ENCODE measurements around the gene USO1.

DNA sequence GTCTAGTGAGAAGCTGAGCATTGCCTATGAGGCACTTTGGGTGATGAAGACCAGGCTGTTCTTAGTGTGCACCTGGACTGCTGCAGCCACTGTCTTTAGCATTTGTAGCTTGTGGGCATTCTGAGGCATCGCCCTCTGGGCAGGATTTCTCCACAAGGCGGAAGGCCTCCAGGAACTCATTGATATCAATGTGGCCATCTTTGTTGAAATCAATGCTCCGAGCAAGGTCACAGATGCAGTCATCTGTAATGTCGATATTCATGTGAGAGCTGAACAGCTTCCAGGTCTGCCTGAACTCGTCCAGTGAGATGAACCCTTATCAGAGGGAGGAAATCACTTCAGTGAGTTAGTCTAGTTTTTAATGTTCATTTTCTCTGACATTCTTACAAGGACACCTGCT lies 136.2 kb downstream of the USO1 start:
- TF ChIP-seq, protein P1, sequence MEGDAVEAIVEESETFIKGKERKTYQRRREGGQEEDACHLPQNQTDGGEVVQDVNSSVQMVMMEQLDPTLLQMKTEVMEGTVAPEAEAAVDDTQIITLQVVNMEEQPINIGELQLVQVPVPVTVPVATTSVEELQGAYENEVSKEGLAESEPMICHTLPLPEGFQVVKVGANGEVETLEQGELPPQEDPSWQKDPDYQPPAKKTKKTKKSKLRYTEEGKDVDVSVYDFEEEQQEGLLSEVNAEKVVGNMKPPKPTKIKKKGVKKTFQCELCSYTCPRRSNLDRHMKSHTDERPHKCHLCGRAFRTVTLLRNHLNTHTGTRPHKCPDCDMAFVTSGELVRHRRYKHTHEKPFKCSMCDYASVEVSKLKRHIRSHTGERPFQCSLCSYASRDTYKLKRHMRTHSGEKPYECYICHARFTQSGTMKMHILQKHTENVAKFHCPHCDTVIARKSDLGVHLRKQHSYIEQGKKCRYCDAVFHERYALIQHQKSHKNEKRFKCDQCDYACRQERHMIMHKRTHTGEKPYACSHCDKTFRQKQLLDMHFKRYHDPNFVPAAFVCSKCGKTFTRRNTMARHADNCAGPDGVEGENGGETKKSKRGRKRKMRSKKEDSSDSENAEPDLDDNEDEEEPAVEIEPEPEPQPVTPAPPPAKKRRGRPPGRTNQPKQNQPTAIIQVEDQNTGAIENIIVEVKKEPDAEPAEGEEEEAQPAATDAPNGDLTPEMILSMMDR (conservative IDR thresholded peaks at IDR 0.05; ENCODE audit: low read depth in 2 of 2): no peak
- no peak for TF ChIP-seq JUNB (IDR thresholded peaks at IDR 0.05; ENCODE audit: unreplicated experiment)
- TF ChIP-seq NANOG (IDR thresholded peaks at IDR 0.05; ENCODE audit: borderline replicate concordance): no peak
- TF ChIP-seq EZH2phosphoT487 (IDR thresholded peaks at IDR 0.05; ENCODE audit: unreplicated experiment): no peak
- no peak for TF ChIP-seq CREB1 (CRISPR knock-in tag; IDR thresholded peaks at IDR 0.05; ENCODE audit: low read depth)
- TF ChIP-seq EZH2 (IDR thresholded peaks at IDR 0.05; ENCODE audit: low read depth, unreplicated experiment): no peak
- no peak for TF ChIP-seq ZNF331 (CRISPR knock-in tag; IDR thresholded peaks at IDR 0.05; ENCODE audit: low read depth)
- TF ChIP-seq POLR2AphosphoS5 (IDR thresholded peaks at IDR 0.05; ENCODE audit: low read depth): no peak
- TF ChIP-seq, protein P2, sequence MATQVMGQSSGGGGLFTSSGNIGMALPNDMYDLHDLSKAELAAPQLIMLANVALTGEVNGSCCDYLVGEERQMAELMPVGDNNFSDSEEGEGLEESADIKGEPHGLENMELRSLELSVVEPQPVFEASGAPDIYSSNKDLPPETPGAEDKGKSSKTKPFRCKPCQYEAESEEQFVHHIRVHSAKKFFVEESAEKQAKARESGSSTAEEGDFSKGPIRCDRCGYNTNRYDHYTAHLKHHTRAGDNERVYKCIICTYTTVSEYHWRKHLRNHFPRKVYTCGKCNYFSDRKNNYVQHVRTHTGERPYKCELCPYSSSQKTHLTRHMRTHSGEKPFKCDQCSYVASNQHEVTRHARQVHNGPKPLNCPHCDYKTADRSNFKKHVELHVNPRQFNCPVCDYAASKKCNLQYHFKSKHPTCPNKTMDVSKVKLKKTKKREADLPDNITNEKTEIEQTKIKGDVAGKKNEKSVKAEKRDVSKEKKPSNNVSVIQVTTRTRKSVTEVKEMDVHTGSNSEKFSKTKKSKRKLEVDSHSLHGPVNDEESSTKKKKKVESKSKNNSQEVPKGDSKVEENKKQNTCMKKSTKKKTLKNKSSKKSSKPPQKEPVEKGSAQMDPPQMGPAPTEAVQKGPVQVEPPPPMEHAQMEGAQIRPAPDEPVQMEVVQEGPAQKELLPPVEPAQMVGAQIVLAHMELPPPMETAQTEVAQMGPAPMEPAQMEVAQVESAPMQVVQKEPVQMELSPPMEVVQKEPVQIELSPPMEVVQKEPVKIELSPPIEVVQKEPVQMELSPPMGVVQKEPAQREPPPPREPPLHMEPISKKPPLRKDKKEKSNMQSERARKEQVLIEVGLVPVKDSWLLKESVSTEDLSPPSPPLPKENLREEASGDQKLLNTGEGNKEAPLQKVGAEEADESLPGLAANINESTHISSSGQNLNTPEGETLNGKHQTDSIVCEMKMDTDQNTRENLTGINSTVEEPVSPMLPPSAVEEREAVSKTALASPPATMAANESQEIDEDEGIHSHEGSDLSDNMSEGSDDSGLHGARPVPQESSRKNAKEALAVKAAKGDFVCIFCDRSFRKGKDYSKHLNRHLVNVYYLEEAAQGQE (IDR thresholded peaks at IDR 0.05; ENCODE audit: unreplicated experiment): no peak
- TF ChIP-seq STAT1 (IDR thresholded peaks at IDR 0.05; ENCODE audit: unreplicated experiment): no peak
- no peak for TF ChIP-seq ZNF114 (CRISPR knock-in tag; IDR thresholded peaks at IDR 0.05)
- TF ChIP-seq, protein P3, sequence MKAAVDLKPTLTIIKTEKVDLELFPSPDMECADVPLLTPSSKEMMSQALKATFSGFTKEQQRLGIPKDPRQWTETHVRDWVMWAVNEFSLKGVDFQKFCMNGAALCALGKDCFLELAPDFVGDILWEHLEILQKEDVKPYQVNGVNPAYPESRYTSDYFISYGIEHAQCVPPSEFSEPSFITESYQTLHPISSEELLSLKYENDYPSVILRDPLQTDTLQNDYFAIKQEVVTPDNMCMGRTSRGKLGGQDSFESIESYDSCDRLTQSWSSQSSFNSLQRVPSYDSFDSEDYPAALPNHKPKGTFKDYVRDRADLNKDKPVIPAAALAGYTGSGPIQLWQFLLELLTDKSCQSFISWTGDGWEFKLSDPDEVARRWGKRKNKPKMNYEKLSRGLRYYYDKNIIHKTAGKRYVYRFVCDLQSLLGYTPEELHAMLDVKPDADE (IDR thresholded peaks at IDR 0.05): no peak
- TF ChIP-seq, protein P4, sequence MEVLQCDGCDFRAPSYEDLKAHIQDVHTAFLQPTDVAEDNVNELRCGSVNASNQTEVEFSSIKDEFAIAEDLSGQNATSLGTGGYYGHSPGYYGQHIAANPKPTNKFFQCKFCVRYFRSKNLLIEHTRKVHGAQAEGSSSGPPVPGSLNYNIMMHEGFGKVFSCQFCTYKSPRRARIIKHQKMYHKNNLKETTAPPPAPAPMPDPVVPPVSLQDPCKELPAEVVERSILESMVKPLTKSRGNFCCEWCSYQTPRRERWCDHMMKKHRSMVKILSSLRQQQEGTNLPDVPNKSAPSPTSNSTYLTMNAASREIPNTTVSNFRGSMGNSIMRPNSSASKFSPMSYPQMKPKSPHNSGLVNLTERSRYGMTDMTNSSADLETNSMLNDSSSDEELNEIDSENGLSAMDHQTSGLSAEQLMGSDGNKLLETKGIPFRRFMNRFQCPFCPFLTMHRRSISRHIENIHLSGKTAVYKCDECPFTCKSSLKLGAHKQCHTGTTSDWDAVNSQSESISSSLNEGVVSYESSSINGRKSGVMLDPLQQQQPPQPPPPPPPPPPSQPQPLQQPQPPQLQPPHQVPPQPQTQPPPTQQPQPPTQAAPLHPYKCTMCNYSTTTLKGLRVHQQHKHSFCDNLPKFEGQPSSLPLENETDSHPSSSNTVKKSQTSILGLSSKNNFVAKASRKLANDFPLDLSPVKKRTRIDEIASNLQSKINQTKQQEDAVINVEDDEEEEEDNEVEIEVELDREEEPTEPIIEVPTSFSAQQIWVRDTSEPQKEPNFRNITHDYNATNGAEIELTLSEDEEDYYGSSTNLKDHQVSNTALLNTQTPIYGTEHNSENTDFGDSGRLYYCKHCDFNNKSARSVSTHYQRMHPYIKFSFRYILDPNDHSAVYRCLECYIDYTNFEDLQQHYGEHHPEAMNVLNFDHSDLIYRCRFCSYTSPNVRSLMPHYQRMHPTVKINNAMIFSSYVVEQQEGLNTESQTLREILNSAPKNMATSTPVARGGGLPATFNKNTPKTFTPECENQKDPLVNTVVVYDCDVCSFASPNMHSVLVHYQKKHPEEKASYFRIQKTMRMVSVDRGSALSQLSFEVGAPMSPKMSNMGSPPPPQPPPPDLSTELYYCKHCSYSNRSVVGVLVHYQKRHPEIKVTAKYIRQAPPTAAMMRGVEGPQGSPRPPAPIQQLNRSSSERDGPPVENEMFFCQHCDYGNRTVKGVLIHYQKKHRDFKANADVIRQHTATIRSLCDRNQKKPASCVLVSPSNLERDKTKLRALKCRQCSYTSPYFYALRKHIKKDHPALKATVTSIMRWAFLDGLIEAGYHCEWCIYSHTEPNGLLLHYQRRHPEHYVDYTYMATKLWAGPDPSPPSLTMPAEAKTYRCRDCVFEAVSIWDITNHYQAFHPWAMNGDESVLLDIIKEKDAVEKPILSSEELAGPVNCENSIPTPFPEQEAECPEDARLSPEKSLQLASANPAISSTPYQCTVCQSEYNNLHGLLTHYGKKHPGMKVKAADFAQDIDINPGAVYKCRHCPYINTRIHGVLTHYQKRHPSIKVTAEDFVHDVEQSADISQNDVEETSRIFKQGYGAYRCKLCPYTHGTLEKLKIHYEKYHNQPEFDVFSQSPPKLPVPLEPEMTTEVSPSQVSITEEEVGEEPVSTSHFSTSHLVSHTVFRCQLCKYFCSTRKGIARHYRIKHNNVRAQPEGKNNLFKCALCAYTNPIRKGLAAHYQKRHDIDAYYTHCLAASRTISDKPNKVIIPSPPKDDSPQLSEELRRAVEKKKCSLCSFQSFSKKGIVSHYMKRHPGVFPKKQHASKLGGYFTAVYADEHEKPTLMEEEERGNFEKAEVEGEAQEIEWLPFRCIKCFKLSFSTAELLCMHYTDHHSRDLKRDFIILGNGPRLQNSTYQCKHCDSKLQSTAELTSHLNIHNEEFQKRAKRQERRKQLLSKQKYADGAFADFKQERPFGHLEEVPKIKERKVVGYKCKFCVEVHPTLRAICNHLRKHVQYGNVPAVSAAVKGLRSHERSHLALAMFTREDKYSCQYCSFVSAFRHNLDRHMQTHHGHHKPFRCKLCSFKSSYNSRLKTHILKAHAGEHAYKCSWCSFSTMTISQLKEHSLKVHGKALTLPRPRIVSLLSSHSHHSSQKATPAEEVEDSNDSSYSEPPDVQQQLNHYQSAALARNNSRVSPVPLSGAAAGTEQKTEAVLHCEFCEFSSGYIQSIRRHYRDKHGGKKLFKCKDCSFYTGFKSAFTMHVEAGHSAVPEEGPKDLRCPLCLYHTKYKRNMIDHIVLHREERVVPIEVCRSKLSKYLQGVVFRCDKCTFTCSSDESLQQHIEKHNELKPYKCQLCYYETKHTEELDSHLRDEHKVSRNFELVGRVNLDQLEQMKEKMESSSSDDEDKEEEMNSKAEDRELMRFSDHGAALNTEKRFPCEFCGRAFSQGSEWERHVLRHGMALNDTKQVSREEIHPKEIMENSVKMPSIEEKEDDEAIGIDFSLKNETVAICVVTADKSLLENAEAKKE (CRISPR knock-in tag; IDR thresholded peaks at IDR 0.05): no peak

Data from GM23338 (cell line).